IMR-90 (cell line): ENCODE data around the gene SGTB. TPM values are rescaled to one million over a fixed set of nuclear protein-coding genes. Genes with fewer than 3 reads are reported as not detected.

Experiments used
- ATAC-seq: fragments of 200-7000 bp; cut with Tn5 transposase; 2 replicates; pipeline ENCODE4 v1.9.1; 2020; ENCODE audit warnings: low read depth, mild to moderate bottlenecking, moderate library complexity
- BruUV-seq: library from RNA; stranded (reverse); fragments of 400-500 nt; replicated peaks from 2 replicates; lab custom pipeline; 2021; lab: Mats Ljungman, UMichigan
- CTCF ChIA-PET: fragments of 300-600 bp; formaldehyde crosslinking; extraction: SDS; loops from one replicate; lab custom pipeline; 2021; ENCODE audit warnings: antibody characterized with exemption; lab: Yijun Ruan, JAX
- POLR2A ChIA-PET: fragments of 300-600 bp; sonication (Branson Sonifier 250); formaldehyde crosslinking; loops from one replicate; lab custom pipeline; 2022; ENCODE audit warnings: antibody characterized with exemption; ENCODE audit not compliant: unreplicated experiment; lab: Charles Lee
- DNase-seq: peaks from one replicate; pipeline ENCODE4 v3.0.0; 2013
- H2AFZ ChIP-seq: replicated peaks from 2 replicates; pipeline ENCODE3; 2013; ENCODE audit warnings: low read length, mild to moderate bottlenecking; ENCODE audit not compliant: poor library complexity
- H2AK5ac ChIP-seq: 2 replicates; pipeline ENCODE4 v1.6.1; 2013; ENCODE audit warnings: low read depth, low read length, inconsistent platforms
- H2AK9ac ChIP-seq: replicated peaks from 2 replicates; pipeline ENCODE3; 2013; ENCODE audit warnings: mild to moderate bottlenecking, low read depth, low read length, moderate library complexity; ENCODE audit not compliant: poor library complexity
- H2BK120ac ChIP-seq: 2 replicates; pipeline ENCODE4 v1.6.1; 2013; ENCODE audit warnings: low read depth, low read length, inconsistent platforms
- H2BK15ac ChIP-seq: 3 replicates; pipeline ENCODE4 v1.6.1; 2013; ENCODE audit warnings: low read depth, low read length, inconsistent platforms
- H2BK20ac ChIP-seq: 2 replicates; pipeline ENCODE4 v1.6.1; 2013; ENCODE audit warnings: low read depth, mild to moderate bottlenecking, inconsistent platforms, low read length, moderate library complexity
- H2BK5ac ChIP-seq: 2 replicates; pipeline ENCODE4 v1.6.1; 2013; ENCODE audit warnings: mild to moderate bottlenecking, low read depth, low read length, inconsistent platforms; ENCODE audit not compliant: poor library complexity, severe bottlenecking
- H3K14ac ChIP-seq: replicated peaks from 2 replicates; pipeline ENCODE4 v1.6.1; 2013; ENCODE audit warnings: low read depth, low read length, inconsistent platforms
- H3K18ac ChIP-seq: 2 replicates; pipeline ENCODE4 v1.6.1; 2013; ENCODE audit warnings: low read depth, low read length, control low read depth
- H3K23ac ChIP-seq: 2 replicates; pipeline ENCODE4 v1.6.1; 2013; ENCODE audit warnings: low read depth, low read length, inconsistent platforms
- H3K27ac ChIP-seq: 2 replicates; pipeline ENCODE4 v1.5.1; 2013; ENCODE audit warnings: mild to moderate bottlenecking, control low read depth, low read length; ENCODE audit not compliant: insufficient read depth
- H3K27me3 ChIP-seq: 2 replicates; pipeline ENCODE4 v1.6.1; 2013; ENCODE audit warnings: low read length; ENCODE audit not compliant: control insufficient read depth, insufficient read depth
- H3K36me3 ChIP-seq: 2 replicates; pipeline ENCODE4 v1.6.1; 2013; ENCODE audit warnings: low read length, mixed read lengths; ENCODE audit not compliant: control insufficient read depth, insufficient read depth
- H3K4ac ChIP-seq: 2 replicates; pipeline ENCODE4 v1.6.1; 2013; ENCODE audit warnings: low read depth, low read length, inconsistent platforms
- H3K4me1 ChIP-seq: 2 replicates; pipeline ENCODE4 v1.6.1; 2013; ENCODE audit warnings: low read length, mixed read lengths; ENCODE audit not compliant: control insufficient read depth, insufficient read depth
- H3K4me2 ChIP-seq: 2 replicates; pipeline ENCODE4 v1.6.1; 2013; ENCODE audit warnings: low read depth, mild to moderate bottlenecking, control low read depth, low read length, moderate library complexity
- H3K4me3 ChIP-seq: 2 replicates; pipeline ENCODE4 v1.5.1; 2013; ENCODE audit warnings: low read depth, mild to moderate bottlenecking, control low read depth, low read length, moderate library complexity; ENCODE audit not compliant: insufficient read depth
- H3K56ac ChIP-seq: 2 replicates; pipeline ENCODE4 v1.6.1; 2013; ENCODE audit warnings: low read length, inconsistent platforms; ENCODE audit not compliant: insufficient read depth; ENCODE audit errors: extremely low read depth
- H3K79me1 ChIP-seq, 2 experiments: 2 replicates each; pipeline ENCODE4 v1.6.1; 2013; ENCODE audit warnings: low read length in 2 of 2, inconsistent platforms in 1 of 2, low read depth in 1 of 2
- H3K9ac ChIP-seq: 2 replicates; pipeline ENCODE4 v1.6.1; 2013; ENCODE audit warnings: low read depth, low read length, control low read depth
- H3K9me1 ChIP-seq: 2 replicates; pipeline ENCODE4 v1.6.1; 2013; ENCODE audit warnings: low read length, inconsistent platforms; ENCODE audit not compliant: insufficient read depth
- H3K9me3 ChIP-seq: 2 replicates; pipeline ENCODE4 v1.6.1; 2013; ENCODE audit warnings: low read length; ENCODE audit not compliant: control insufficient read depth, insufficient read depth
- H4K20me1 ChIP-seq: 2 replicates; pipeline ENCODE4 v1.6.1; 2013; ENCODE audit warnings: low read length, inconsistent platforms; ENCODE audit not compliant: insufficient read depth
- H4K5ac ChIP-seq: 2 replicates; pipeline ENCODE4 v1.6.1; 2013; ENCODE audit warnings: mild to moderate bottlenecking, low read depth, low read length, control low read depth
- H4K8ac ChIP-seq, 2 experiments: 2 replicates each; pipeline ENCODE4 v1.6.1; 2013; ENCODE audit warnings: low read depth in 2 of 2, low read length in 2 of 2, control low read depth in 1 of 2, inconsistent platforms in 1 of 2
- H4K91ac ChIP-seq: 2 replicates; pipeline ENCODE4 v1.6.1; 2013; ENCODE audit warnings: low read depth, low read length, inconsistent platforms; ENCODE audit not compliant: insufficient read depth
- BHLHE40 ChIP-seq: fragments of 150-350 bp; IDR thresholded peaks from 2 replicates; pipeline ENCODE4 v1.6.1; 2016; ENCODE audit warnings: mild to moderate bottlenecking, low read depth, low read length
- MXI1 ChIP-seq: IDR thresholded peaks from 2 replicates; pipeline ENCODE4 v1.6.1; 2012; ENCODE audit warnings: low read depth, mild to moderate bottlenecking, low read length, moderate library complexity, borderline replicate concordance
- WGBS, 2 experiments: methylation state at CpG; one replicate each; pipeline versions ENCODE4 v1.1.5 to v1.1.7; 2013; ENCODE audit warnings: missing lambda C conversion rate in 2 of 2; ENCODE audit not compliant: insufficient read length in 1 of 2; ENCODE audit errors: extremely low coverage in 2 of 2; 5-methylcytosine and 5-hydroxymethylcytosine counted together
- dilution Hi-C: fragments of 300-500 bp; cut with HindIII; formaldehyde crosslinking; loops from one replicate; pipeline ENCODE4 v1.14.3; 2018; ENCODE audit warnings: low sequenced_read_pairs; ENCODE audit not compliant: unreplicated experiment
- in situ Hi-C: fragments of 300-500 bp; cut with MboI; formaldehyde crosslinking; loops from 3 replicates; pipeline ENCODE4 v1.14.3; 2019; ENCODE audit warnings: low sequenced_read_pairs, inconsistent platforms, mixed read lengths
- intact Hi-C: fragments of 100-400 bp; cut with micrococcal nuclease; formaldehyde crosslinking; loops from 2 replicates; pipeline ENCODE4 v1.10.0; 2022
- polyA plus RNA-seq, 3 experiments: library from polyadenylated mRNA; depleted of rRNA; stranded (reverse); fragments of >200 nt; gene quantifications; 2 replicates each; pipeline ENCODE4 v1.2.3, GENCODE V29; 2012; ENCODE audit warnings: low replicate concordance in 1 of 3
- total RNA-seq: library from RNA; depleted of rRNA; stranded (reverse); fragments of >200 nt; gene quantifications from 2 replicates; pipeline ENCODE4 v1.2.3, GENCODE V29; 2012

SGTB gene
- total and polyA plus RNA-seq, 2 of the 4 experiments (the other 2 are of a cell fraction): 7.5 to 15.1 TPM

GRCh38 chr5:65736011-65736410 lies 14.1 kb upstream of the SGTB start:
- DNase-seq: no peak
- Histone ChIP-seq H2BK5ac (no peak overlapping the region), H3K27me3 (no peaks in the 10 kb centered on the region), H3K79me1 (peaks cover 24 to 54% of the 10 kb centered on the region in 2 experiments), H3K4me3 (no peak overlapping the region), H3K14ac (no peak overlapping the region), H3K27ac (no peak overlapping the region), H3K4me2 (no peak overlapping the region), H3K4ac (no peak overlapping the region), H3K18ac (no peak overlapping the region), H2AFZ (no peak overlapping the region), H3K9me3 (no peaks in the 10 kb centered on the region), H2AK9ac (no peak overlapping the region), H3K4me1 (peaks cover under 1% of the 10 kb centered on the region), H4K20me1 (no peaks in the 10 kb centered on the region), H2BK15ac (no peak overlapping the region), H2BK20ac (no peak overlapping the region), H4K8ac (no peak overlapping the region), H2AK5ac (no peak overlapping the region), H2BK120ac (no peak overlapping the region), H3K23ac (no peak overlapping the region), H3K9me1 (peaks cover 2% of the 10 kb centered on the region), H4K91ac (no peak overlapping the region), H3K56ac (no peak overlapping the region), H3K36me3 (peaks cover under 1% of the 10 kb centered on the region), H3K9ac (no peak overlapping the region), H4K5ac (no peak overlapping the region)
- intact Hi-C loops (no loop called here), in situ Hi-C loops (no loop called here), dilution Hi-C loops (no loop called here)
- BruUV-seq: no TSS peak
- ATAC-seq: no peak
- CTCF ChIA-PET: no interaction called here
- POLR2A ChIA-PET: no interaction called here
- WGBS, 2 experiments: no CpG with 5 or more reads among the region's 1 CpG
- no peak for TF ChIP-seq BHLHE40
- TF ChIP-seq MXI1: no peak
